Gastrocnemius medialis (tissue), 4 donors: ENCODE data around the gene GPRIN2.

Source experiments
- CTCF ChIP-seq, 5 experiments: fragments of 450-650 bp in 3 of 5; fragments of 200-600 bp in 2 of 5; sonication (generic) in 2 of 5; IDR thresholded peaks in 4 of 5; conservative IDR thresholded peaks in 1 of 5; 1 replicate in 4 of 5; 2 replicates in 1 of 5; pipeline ENCODE4 v1.5.1; 2016 to 2019; ENCODE audit warnings: antibody characterized with exemption in 5 of 5, mild to moderate bottlenecking in 3 of 5, moderate library complexity in 3 of 5
- POLR2A ChIP-seq, 2 donors: fragments of 450-650 bp; IDR thresholded peaks; one replicate each; pipeline ENCODE4 v1.6.1; 2017; ENCODE audit warnings: antibody characterized with exemption in 2 of 2, mild to moderate bottlenecking in 2 of 2, moderate library complexity in 2 of 2

- TF ChIP-seq CTCF (IDR thresholded peaks at IDR 0.05 in 4 of 5, conservative IDR thresholded peaks at IDR 0.05 in 1 of 5): no peak
- TF ChIP-seq POLR2A (IDR thresholded peaks at IDR 0.05): no peak
Measured at GRCh38 chr10:46517541-46517940, 38.9 kb downstream of the GPRIN2 start.
